IMR-90 (cell line): ENCODE data around the gene PAM16. TPM values are rescaled to one million over a fixed set of nuclear protein-coding genes. Genes with fewer than 3 reads are reported as not detected.

Source experiments
- ATAC-seq: fragments of 200-7000 bp; cut with Tn5 transposase; 2 replicates; pipeline ENCODE4 v1.9.1; 2020; ENCODE audit warnings: low read depth, mild to moderate bottlenecking, moderate library complexity
- BruUV-seq: library from RNA; stranded (reverse); fragments of 400-500 nt; replicated peaks from 2 replicates; lab custom pipeline; 2021; lab: Mats Ljungman, UMichigan
- CTCF ChIA-PET: fragments of 300-600 bp; formaldehyde crosslinking; extraction: SDS; loops from one replicate; lab custom pipeline; 2021; ENCODE audit warnings: antibody characterized with exemption; lab: Yijun Ruan, JAX
- POLR2A ChIA-PET: fragments of 300-600 bp; sonication (Branson Sonifier 250); formaldehyde crosslinking; loops from one replicate; lab custom pipeline; 2022; ENCODE audit warnings: antibody characterized with exemption; ENCODE audit not compliant: unreplicated experiment; lab: Charles Lee
- DNase-seq: peaks from one replicate; pipeline ENCODE4 v3.0.0; 2013
- H2AFZ ChIP-seq: replicated peaks from 2 replicates; pipeline ENCODE3; 2013; ENCODE audit warnings: low read length, mild to moderate bottlenecking; ENCODE audit not compliant: poor library complexity
- H2AK5ac ChIP-seq: 2 replicates; pipeline ENCODE4 v1.6.1; 2013; ENCODE audit warnings: low read depth, low read length, inconsistent platforms
- H2AK9ac ChIP-seq: replicated peaks from 2 replicates; pipeline ENCODE3; 2013; ENCODE audit warnings: mild to moderate bottlenecking, low read depth, low read length, moderate library complexity; ENCODE audit not compliant: poor library complexity
- H2BK120ac ChIP-seq: 2 replicates; pipeline ENCODE4 v1.6.1; 2013; ENCODE audit warnings: low read depth, low read length, inconsistent platforms
- H2BK15ac ChIP-seq: 3 replicates; pipeline ENCODE4 v1.6.1; 2013; ENCODE audit warnings: low read depth, low read length, inconsistent platforms
- H2BK20ac ChIP-seq: 2 replicates; pipeline ENCODE4 v1.6.1; 2013; ENCODE audit warnings: low read depth, mild to moderate bottlenecking, inconsistent platforms, low read length, moderate library complexity
- H2BK5ac ChIP-seq: 2 replicates; pipeline ENCODE4 v1.6.1; 2013; ENCODE audit warnings: mild to moderate bottlenecking, low read depth, low read length, inconsistent platforms; ENCODE audit not compliant: poor library complexity, severe bottlenecking
- H3K14ac ChIP-seq: replicated peaks from 2 replicates; pipeline ENCODE4 v1.6.1; 2013; ENCODE audit warnings: low read depth, low read length, inconsistent platforms
- H3K18ac ChIP-seq: 2 replicates; pipeline ENCODE4 v1.6.1; 2013; ENCODE audit warnings: low read depth, low read length, control low read depth
- H3K23ac ChIP-seq: 2 replicates; pipeline ENCODE4 v1.6.1; 2013; ENCODE audit warnings: low read depth, low read length, inconsistent platforms
- H3K27ac ChIP-seq: 2 replicates; pipeline ENCODE4 v1.5.1; 2013; ENCODE audit warnings: mild to moderate bottlenecking, control low read depth, low read length; ENCODE audit not compliant: insufficient read depth
- H3K27me3 ChIP-seq: 2 replicates; pipeline ENCODE4 v1.6.1; 2013; ENCODE audit warnings: low read length; ENCODE audit not compliant: control insufficient read depth, insufficient read depth
- H3K36me3 ChIP-seq: 2 replicates; pipeline ENCODE4 v1.6.1; 2013; ENCODE audit warnings: low read length, mixed read lengths; ENCODE audit not compliant: control insufficient read depth, insufficient read depth
- H3K4ac ChIP-seq: 2 replicates; pipeline ENCODE4 v1.6.1; 2013; ENCODE audit warnings: low read depth, low read length, inconsistent platforms
- H3K4me1 ChIP-seq: 2 replicates; pipeline ENCODE4 v1.6.1; 2013; ENCODE audit warnings: low read length, mixed read lengths; ENCODE audit not compliant: control insufficient read depth, insufficient read depth
- H3K4me2 ChIP-seq: 2 replicates; pipeline ENCODE4 v1.6.1; 2013; ENCODE audit warnings: low read depth, mild to moderate bottlenecking, control low read depth, low read length, moderate library complexity
- H3K4me3 ChIP-seq: 2 replicates; pipeline ENCODE4 v1.5.1; 2013; ENCODE audit warnings: low read depth, mild to moderate bottlenecking, control low read depth, low read length, moderate library complexity; ENCODE audit not compliant: insufficient read depth
- H3K56ac ChIP-seq: 2 replicates; pipeline ENCODE4 v1.6.1; 2013; ENCODE audit warnings: low read length, inconsistent platforms; ENCODE audit not compliant: insufficient read depth; ENCODE audit errors: extremely low read depth
- H3K79me1 ChIP-seq, 2 experiments: 2 replicates each; pipeline ENCODE4 v1.6.1; 2013; ENCODE audit warnings: low read length in 2 of 2, inconsistent platforms in 1 of 2, low read depth in 1 of 2
- H3K9ac ChIP-seq: 2 replicates; pipeline ENCODE4 v1.6.1; 2013; ENCODE audit warnings: low read depth, low read length, control low read depth
- H3K9me1 ChIP-seq: 2 replicates; pipeline ENCODE4 v1.6.1; 2013; ENCODE audit warnings: low read length, inconsistent platforms; ENCODE audit not compliant: insufficient read depth
- H3K9me3 ChIP-seq: 2 replicates; pipeline ENCODE4 v1.6.1; 2013; ENCODE audit warnings: low read length; ENCODE audit not compliant: control insufficient read depth, insufficient read depth
- H4K20me1 ChIP-seq: 2 replicates; pipeline ENCODE4 v1.6.1; 2013; ENCODE audit warnings: low read length, inconsistent platforms; ENCODE audit not compliant: insufficient read depth
- H4K5ac ChIP-seq: 2 replicates; pipeline ENCODE4 v1.6.1; 2013; ENCODE audit warnings: mild to moderate bottlenecking, low read depth, low read length, control low read depth
- H4K8ac ChIP-seq, 2 experiments: 2 replicates each; pipeline ENCODE4 v1.6.1; 2013; ENCODE audit warnings: low read depth in 2 of 2, low read length in 2 of 2, control low read depth in 1 of 2, inconsistent platforms in 1 of 2
- H4K91ac ChIP-seq: 2 replicates; pipeline ENCODE4 v1.6.1; 2013; ENCODE audit warnings: low read depth, low read length, inconsistent platforms; ENCODE audit not compliant: insufficient read depth
- BHLHE40 ChIP-seq: fragments of 150-350 bp; IDR thresholded peaks from 2 replicates; pipeline ENCODE4 v1.6.1; 2016; ENCODE audit warnings: mild to moderate bottlenecking, low read depth, low read length
- CEBPB ChIP-seq: IDR thresholded peaks from 2 replicates; pipeline ENCODE4 v1.6.1; 2012; ENCODE audit warnings: low read depth, low read length, improper control_type of control experiment
- ELK1 ChIP-seq: fragments of 150-350 bp; IDR thresholded peaks from 2 replicates; pipeline ENCODE4 v1.6.1; 2016; ENCODE audit warnings: low read depth, mild to moderate bottlenecking, low read length, moderate library complexity, borderline replicate concordance
- MAZ ChIP-seq: IDR thresholded peaks from 2 replicates; pipeline ENCODE4 v1.6.1; 2012; ENCODE audit warnings: low read depth, mild to moderate bottlenecking, low read length, improper control_type of control experiment, moderate library complexity, borderline replicate concordance
- RAD21 ChIP-seq: IDR thresholded peaks from 2 replicates; pipeline ENCODE4 v1.6.1; 2012; ENCODE audit warnings: low read length, improper control_type of control experiment
- SMC3 ChIP-seq: fragments of 150-350 bp; IDR thresholded peaks from 2 replicates; pipeline ENCODE4 v1.6.1; 2016; ENCODE audit warnings: low read depth, mild to moderate bottlenecking, antibody characterized with exemption, low read length, moderate library complexity
- WGBS, 2 experiments: methylation state at CpG; one replicate each; pipeline versions ENCODE4 v1.1.5 to v1.1.7; 2013; ENCODE audit warnings: missing lambda C conversion rate in 2 of 2; ENCODE audit not compliant: insufficient read length in 1 of 2; ENCODE audit errors: extremely low coverage in 2 of 2; 5-methylcytosine and 5-hydroxymethylcytosine counted together
- dilution Hi-C: fragments of 300-500 bp; cut with HindIII; formaldehyde crosslinking; loops from one replicate; pipeline ENCODE4 v1.14.3; 2018; ENCODE audit warnings: low sequenced_read_pairs; ENCODE audit not compliant: unreplicated experiment
- in situ Hi-C: fragments of 300-500 bp; cut with MboI; formaldehyde crosslinking; loops from 3 replicates; pipeline ENCODE4 v1.14.3; 2019; ENCODE audit warnings: low sequenced_read_pairs, inconsistent platforms, mixed read lengths
- intact Hi-C: fragments of 100-400 bp; cut with micrococcal nuclease; formaldehyde crosslinking; loops from 2 replicates; pipeline ENCODE4 v1.10.0; 2022
- polyA plus RNA-seq, 3 experiments: library from polyadenylated mRNA; depleted of rRNA; stranded (reverse); fragments of >200 nt; gene quantifications; 2 replicates each; pipeline ENCODE4 v1.2.3, GENCODE V29; 2012; ENCODE audit warnings: low replicate concordance in 1 of 3
- total RNA-seq: library from RNA; depleted of rRNA; stranded (reverse); fragments of >200 nt; gene quantifications from 2 replicates; pipeline ENCODE4 v1.2.3, GENCODE V29; 2012
- TF ChIP-seq, protein P1 (sequence below): conservative IDR thresholded peaks from 2 replicates; pipeline ENCODE4 v1.5.1; 2012; ENCODE audit warnings: mild to moderate bottlenecking, low read depth, low read length, improper control_type of control experiment

PAM16 gene
- total and polyA plus RNA-seq, 2 of the 4 experiments (the other 2 are of a cell fraction), result 17.9 to 48.4 TPM

GRCh38 chr16:4330277-4330874, 20.7 kb downstream of the PAM16 start:
- dilution Hi-C loops, result no loop called here

More at GRCh38 chr16:4330277-4330874, 20.7 kb downstream of the PAM16 start:
- Histone ChIP-seq H2BK15ac (no peak overlapping the region), H4K20me1 (peaks cover 71% of the 10 kb centered on the region), H4K8ac (no peak overlapping the region), H4K91ac (no peak overlapping the region), H2BK5ac (no peak overlapping the region), H3K4me3 (no peak overlapping the region), H3K4me2 (no peak overlapping the region), H3K9me3 (no peaks in the 10 kb centered on the region), H3K36me3 (peaks cover 19% of the 10 kb centered on the region), H4K5ac (no peak overlapping the region), H2AK5ac (no peak overlapping the region), H3K79me1 (peaks cover 19 to 85% of the 10 kb centered on the region in 2 experiments), H3K14ac (no peak overlapping the region), H3K27ac (no peak overlapping the region), H3K9me1 (peaks cover 10% of the 10 kb centered on the region), H2BK20ac (no peak overlapping the region), H3K23ac (no peak overlapping the region), H3K4ac (no peak overlapping the region), H3K9ac (no peak overlapping the region), H3K27me3 (no peaks in the 10 kb centered on the region), H3K18ac (no peak overlapping the region), H2BK120ac (no peak overlapping the region), H3K56ac (no peak overlapping the region), H2AFZ (no peak overlapping the region), H3K4me1 (peaks cover 20% of the 10 kb centered on the region), H2AK9ac (peak overlapping the region; percentile 2)
- in situ Hi-C loops, result loop anchor here (5.0 to 10.0 kb wide), 2 partner anchors 128 to 346 kb away; no protein-coding TSS in a partner anchor
- WGBS, 2 experiments, result 25% methylated on average over 4 of the region's 14 CpGs; no CpG with 5 or more reads in 1 of the 2 experiments
- intact Hi-C loops, result loop anchor here (1.0 to 5.0 kb wide), 3 partner anchors 76 to 213 kb away; partner anchors contain the start of gene ADCY9
- ChIA-PET CTCF (interaction anchor here (0.7 to 1.5 kb wide), 7 partner anchors 16 to 76 kb away, joined by 3 to 8 read pairs (median 4); no protein-coding TSS in a partner anchor), POLR2A (no interaction called here)
- DNase-seq (peak; percentile 63), ATAC-seq (peak; percentile 79)
- BruUV-seq, result no TSS peak
- peak; percentile 99 for TF ChIP-seq SMC3
- TF ChIP-seq BHLHE40, result no peak
- TF ChIP-seq, protein P1, sequence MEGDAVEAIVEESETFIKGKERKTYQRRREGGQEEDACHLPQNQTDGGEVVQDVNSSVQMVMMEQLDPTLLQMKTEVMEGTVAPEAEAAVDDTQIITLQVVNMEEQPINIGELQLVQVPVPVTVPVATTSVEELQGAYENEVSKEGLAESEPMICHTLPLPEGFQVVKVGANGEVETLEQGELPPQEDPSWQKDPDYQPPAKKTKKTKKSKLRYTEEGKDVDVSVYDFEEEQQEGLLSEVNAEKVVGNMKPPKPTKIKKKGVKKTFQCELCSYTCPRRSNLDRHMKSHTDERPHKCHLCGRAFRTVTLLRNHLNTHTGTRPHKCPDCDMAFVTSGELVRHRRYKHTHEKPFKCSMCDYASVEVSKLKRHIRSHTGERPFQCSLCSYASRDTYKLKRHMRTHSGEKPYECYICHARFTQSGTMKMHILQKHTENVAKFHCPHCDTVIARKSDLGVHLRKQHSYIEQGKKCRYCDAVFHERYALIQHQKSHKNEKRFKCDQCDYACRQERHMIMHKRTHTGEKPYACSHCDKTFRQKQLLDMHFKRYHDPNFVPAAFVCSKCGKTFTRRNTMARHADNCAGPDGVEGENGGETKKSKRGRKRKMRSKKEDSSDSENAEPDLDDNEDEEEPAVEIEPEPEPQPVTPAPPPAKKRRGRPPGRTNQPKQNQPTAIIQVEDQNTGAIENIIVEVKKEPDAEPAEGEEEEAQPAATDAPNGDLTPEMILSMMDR, result peak; percentile 96
- TF ChIP-seq CEBPB, result no peak
- peak; percentile 97 for TF ChIP-seq RAD21
- peak; percentile 59; the same call in 1 of the 2 replicates for TF ChIP-seq MAZ
- TF ChIP-seq ELK1, result no peak
